K562 (cell line): Measurements from ENCODE around the gene SLC7A1. TPM values are rescaled to one million over a fixed set of nuclear protein-coding genes. Genes with fewer than 3 reads are reported as not detected.
A peak's percentile ranks its signal among the peaks of the same experiment; 100 is the strongest.

Experiments used
- CTBP1 ChIP-seq: fragments of 450-650 bp; IDR thresholded peaks from 2 replicates; pipeline ENCODE4 v1.6.1; 2016; ENCODE audit warnings: borderline replicate concordance
- CXXC5 ChIP-seq: fragments of 250-450 bp; sonication (Bioruptor Pico); IDR thresholded peaks from 2 replicates; pipeline ENCODE4 v1.8.0; 2022; ENCODE audit warnings: inconsistent platforms, mild to moderate bottlenecking, moderate library complexity
- HEY1 ChIP-seq: fragments of 250-450 bp; sonication (Bioruptor Pico); IDR thresholded peaks from 2 replicates; pipeline ENCODE4 v1.5.0; 2020; ENCODE audit warnings: mild to moderate bottlenecking, moderate library complexity, borderline replicate concordance
- HNRNPK ChIP-seq: fragments of 200-400 bp; formaldehyde crosslinking; IDR thresholded peaks from one replicate; pipeline ENCODE4 v1.6.1; 2018; ENCODE audit warnings: mild to moderate bottlenecking, low read depth, low read length; ENCODE audit not compliant: poor library complexity, severe bottlenecking
- L3MBTL2 ChIP-seq: fragments of 450-650 bp; IDR thresholded peaks from 2 replicates; pipeline ENCODE4 v1.6.1; 2016; ENCODE audit warnings: mild to moderate bottlenecking, moderate library complexity
- NRF1 ChIP-seq, 2 experiments: fragments of 450-650 bp; IDR thresholded peaks in 1 of 2; conservative IDR thresholded peaks in 1 of 2; 2 replicates each; pipeline ENCODE4 v1.6.1; 2014; ENCODE audit warnings: mild to moderate bottlenecking in 2 of 2
- PHF8 ChIP-seq: fragments of 200-600 bp; sonication (generic); IDR thresholded peaks from 2 replicates; pipeline ENCODE4 v1.6.1; 2012; ENCODE audit warnings: mixed run types, mild to moderate bottlenecking, inconsistent platforms, low read length, moderate library complexity, borderline replicate concordance
- POLR2H ChIP-seq: IDR thresholded peaks from 2 replicates; pipeline ENCODE4 v1.6.1; 2016; ENCODE audit warnings: missing genetic modification characterization, low read depth, mild to moderate bottlenecking, control low read depth, missing compliant biosample characterization, moderate library complexity
- RCOR1 ChIP-seq, 2 experiments: IDR thresholded peaks; 2 replicates each; pipeline ENCODE4 v1.6.1; 2012; ENCODE audit warnings: low read depth in 2 of 2, low read length in 2 of 2, borderline replicate concordance in 1 of 2, improper control_type of control experiment in 1 of 2
- SMAD3 ChIP-seq: fragments of 450-650 bp; formaldehyde crosslinking; conservative IDR thresholded peaks from 2 replicates; pipeline ENCODE4 v1.4.0; 2020; ENCODE audit warnings: mild to moderate bottlenecking
- SNRNP70 ChIP-seq: fragments of 200-400 bp; formaldehyde crosslinking; optimal IDR thresholded peaks from 2 replicates; pipeline ENCODE3; 2017; ENCODE audit warnings: low read depth, low read length
- TAF1 ChIP-seq: IDR thresholded peaks from 2 replicates; pipeline ENCODE4 v1.6.1; 2011; ENCODE audit warnings: mild to moderate bottlenecking, low read length, moderate library complexity; ENCODE audit not compliant: insufficient read depth, control insufficient read depth, severe bottlenecking; ENCODE audit errors: extremely low read depth
- YY1 ChIP-seq, 3 experiments: IDR thresholded peaks; 2 replicates each; pipeline ENCODE4 v1.6.1; 2011; ENCODE audit warnings: low read length in 2 of 3, mild to moderate bottlenecking in 2 of 3, moderate library complexity in 2 of 3, borderline replicate concordance in 1 of 3, control low read depth in 1 of 3, low read depth in 1 of 3; ENCODE audit not compliant: insufficient read depth in 3 of 3, insufficient replicate concordance in 2 of 3, control insufficient read depth in 1 of 3, insufficient read length in 1 of 3; ENCODE audit errors: extremely low read depth in 1 of 3
- ZNF75A ChIP-seq: fragments of 450-650 bp; formaldehyde crosslinking; IDR thresholded peaks from 2 replicates; pipeline ENCODE4 v1.4.0; 2020; ENCODE audit warnings: mild to moderate bottlenecking
- polyA plus RNA-seq, 8 experiments: library from polyadenylated mRNA; depleted of rRNA in 4 of 8; stranded (reverse) in 5 of 8; unstranded in 3 of 8; fragments of >200 nt; fragmentation: Nextera tagmentation in 2 of 8; fragmentation: Illumina TruSeq in 1 of 8; extraction: Ambion mirVana in 2 of 8; extraction: Trizol in 1 of 8; gene quantifications; 2 replicates each; pipeline versions ENCODE4 v1.2.1 to v1.2.3, GENCODE V29; 2011 to 2014; ENCODE audit warnings: inconsistent platforms in 1 of 8, missing spikeins in 1 of 8
- total RNA-seq, 7 experiments: library from RNA; depleted of rRNA in 6 of 7; stranded (reverse); fragments of >200 nt in 6 of 7; fragmentation: Illumina TruSeq in 2 of 7; extraction: Trizol in 2 of 7; gene quantifications; 2 replicates each; pipeline versions ENCODE4 v1.2.1 to v1.2.3, GENCODE V29; 2011 to 2021; ENCODE audit warnings: low replicate concordance in 1 of 7
- TF ChIP-seq, protein P1 (sequence below): fragments of 450-650 bp; IDR thresholded peaks from 2 replicates; pipeline ENCODE4 v1.6.1; 2017; ENCODE audit warnings: antibody characterized with exemption
- TF ChIP-seq, protein P2 (sequence below): fragments of 250-450 bp; sonication (Bioruptor Pico); IDR thresholded peaks from 2 replicates; pipeline ENCODE4 v1.4.0; 2020

SLC7A1 gene
- total and polyA plus RNA-seq, 9 of the 15 experiments (the other 6 are each of a cell fraction or from before 2014, with no cell fraction given): 3.3 to 69.7 (median 10.8) TPM

- TF ChIP-seq, protein P1, sequence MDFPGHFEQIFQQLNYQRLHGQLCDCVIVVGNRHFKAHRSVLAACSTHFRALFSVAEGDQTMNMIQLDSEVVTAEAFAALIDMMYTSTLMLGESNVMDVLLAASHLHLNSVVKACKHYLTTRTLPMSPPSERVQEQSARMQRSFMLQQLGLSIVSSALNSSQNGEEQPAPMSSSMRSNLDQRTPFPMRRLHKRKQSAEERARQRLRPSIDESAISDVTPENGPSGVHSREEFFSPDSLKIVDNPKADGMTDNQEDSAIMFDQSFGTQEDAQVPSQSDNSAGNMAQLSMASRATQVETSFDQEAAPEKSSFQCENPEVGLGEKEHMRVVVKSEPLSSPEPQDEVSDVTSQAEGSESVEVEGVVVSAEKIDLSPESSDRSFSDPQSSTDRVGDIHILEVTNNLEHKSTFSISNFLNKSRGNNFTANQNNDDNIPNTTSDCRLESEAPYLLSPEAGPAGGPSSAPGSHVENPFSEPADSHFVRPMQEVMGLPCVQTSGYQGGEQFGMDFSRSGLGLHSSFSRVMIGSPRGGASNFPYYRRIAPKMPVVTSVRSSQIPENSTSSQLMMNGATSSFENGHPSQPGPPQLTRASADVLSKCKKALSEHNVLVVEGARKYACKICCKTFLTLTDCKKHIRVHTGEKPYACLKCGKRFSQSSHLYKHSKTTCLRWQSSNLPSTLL: no peak
- no peak for TF ChIP-seq HEY1 (CRISPR knock-in tag)
- TF ChIP-seq PHF8: peak; percentile 29; the same call in 1 of the 2 replicates
- no peak for TF ChIP-seq SNRNP70
- peak in 2 of 3 experiments; percentile 4 to 23 for TF ChIP-seq YY1 (IDR thresholded peaks at IDR 0.05; ENCODE audit: borderline replicate concordance in 1 of 3, control insufficient read depth in 1 of 3, extremely low read depth in 1 of 3, insufficient read depth in 3 of 3, insufficient read length in 1 of 3, insufficient replicate concordance in 2 of 3, low read depth in 1 of 3, low read length in 2 of 3)
- peak in 1 of 2 experiments; percentile 65; a peak in 1 of 4 replicates for TF ChIP-seq RCOR1 (IDR thresholded peaks at IDR 0.05; ENCODE audit: borderline replicate concordance in 1 of 2, low read depth in 2 of 2, low read length in 2 of 2)
- no peak for TF ChIP-seq SMAD3 (CRISPR knock-in tag)
- TF ChIP-seq ZNF75A (CRISPR knock-in tag): no peak
- peak in 1 of 2 experiments; percentile 26; a peak in 2 of 4 replicates for TF ChIP-seq NRF1 (conservative IDR thresholded peaks at IDR 0.05 in 1 of 2, IDR thresholded peaks at IDR 0.05 in 1 of 2)
- TF ChIP-seq, protein P2, sequence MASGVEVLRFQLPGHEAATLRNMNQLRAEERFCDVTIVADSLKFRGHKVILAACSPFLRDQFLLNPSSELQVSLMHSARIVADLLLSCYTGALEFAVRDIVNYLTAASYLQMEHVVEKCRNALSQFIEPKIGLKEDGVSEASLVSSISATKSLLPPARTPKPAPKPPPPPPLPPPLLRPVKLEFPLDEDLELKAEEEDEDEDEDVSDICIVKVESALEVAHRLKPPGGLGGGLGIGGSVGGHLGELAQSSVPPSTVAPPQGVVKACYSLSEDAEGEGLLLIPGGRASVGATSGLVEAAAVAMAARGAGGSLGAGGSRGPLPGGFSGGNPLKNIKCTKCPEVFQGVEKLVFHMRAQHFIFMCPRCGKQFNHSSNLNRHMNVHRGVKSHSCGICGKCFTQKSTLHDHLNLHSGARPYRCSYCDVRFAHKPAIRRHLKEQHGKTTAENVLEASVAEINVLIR (CRISPR knock-in tag): no peak
- no peak for TF ChIP-seq HNRNPK
- TF ChIP-seq CTBP1: peak; percentile 97
- peak; percentile 53 for TF ChIP-seq CXXC5
- TF ChIP-seq L3MBTL2: peak; percentile 68; the same call in 1 of the 2 replicates
- TF ChIP-seq TAF1: peak; percentile 30
- TF ChIP-seq POLR2H: no peak
Measured at GRCh38 chr13:29595380-29596063, at the start of gene SLC7A1 (continued).
